Mammary epithelial cell (primary cell): ENCODE measurements around the gene ANXA6.
"Not testable (repeated sequence)": the region's sequence is repeated elsewhere in the genome, so short reads cannot be mapped to it uniquely, and the experiment has no call there.

ENCODE experiments used
- EZH2 ChIP-seq: IDR thresholded peaks from 2 replicates; pipeline ENCODE4 v1.6.1; 2012; ENCODE audit warnings: low read length, inconsistent platforms, borderline replicate concordance
- TF ChIP-seq, protein P1 (sequence below), 2 donors: IDR thresholded peaks in 1 of 2; conservative IDR thresholded peaks in 1 of 2; 2 replicates each; pipeline ENCODE4 v1.5.1; 2011 to 2012; ENCODE audit warnings: inconsistent platforms in 2 of 2, low read length in 2 of 2, mild to moderate bottlenecking in 2 of 2, control low read depth in 1 of 2, low read depth in 1 of 2; ENCODE audit not compliant: insufficient read depth in 1 of 2; ENCODE audit errors: extremely low read depth in 1 of 2

DNA sequence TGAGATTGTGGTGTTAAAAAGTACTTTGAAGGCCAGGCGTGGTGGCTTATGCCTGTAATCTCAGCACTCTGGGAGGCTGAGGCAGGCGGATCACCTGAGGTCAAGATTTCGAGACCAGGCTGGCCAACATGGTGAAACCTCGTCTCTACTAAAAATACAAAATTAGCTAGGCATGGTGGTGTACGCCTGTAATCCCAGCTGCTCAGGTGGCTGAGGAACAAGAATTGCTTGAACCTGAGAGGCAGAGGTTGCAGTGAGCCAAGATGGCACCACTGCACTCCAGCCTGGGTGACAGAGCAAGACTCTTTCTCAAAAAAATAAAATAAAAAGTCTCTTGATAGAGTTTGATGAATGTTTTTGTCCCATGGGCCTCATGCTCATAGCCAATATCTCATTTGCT is 18.7 kb upstream of the ANXA6 start:
- TF ChIP-seq, protein P1, sequence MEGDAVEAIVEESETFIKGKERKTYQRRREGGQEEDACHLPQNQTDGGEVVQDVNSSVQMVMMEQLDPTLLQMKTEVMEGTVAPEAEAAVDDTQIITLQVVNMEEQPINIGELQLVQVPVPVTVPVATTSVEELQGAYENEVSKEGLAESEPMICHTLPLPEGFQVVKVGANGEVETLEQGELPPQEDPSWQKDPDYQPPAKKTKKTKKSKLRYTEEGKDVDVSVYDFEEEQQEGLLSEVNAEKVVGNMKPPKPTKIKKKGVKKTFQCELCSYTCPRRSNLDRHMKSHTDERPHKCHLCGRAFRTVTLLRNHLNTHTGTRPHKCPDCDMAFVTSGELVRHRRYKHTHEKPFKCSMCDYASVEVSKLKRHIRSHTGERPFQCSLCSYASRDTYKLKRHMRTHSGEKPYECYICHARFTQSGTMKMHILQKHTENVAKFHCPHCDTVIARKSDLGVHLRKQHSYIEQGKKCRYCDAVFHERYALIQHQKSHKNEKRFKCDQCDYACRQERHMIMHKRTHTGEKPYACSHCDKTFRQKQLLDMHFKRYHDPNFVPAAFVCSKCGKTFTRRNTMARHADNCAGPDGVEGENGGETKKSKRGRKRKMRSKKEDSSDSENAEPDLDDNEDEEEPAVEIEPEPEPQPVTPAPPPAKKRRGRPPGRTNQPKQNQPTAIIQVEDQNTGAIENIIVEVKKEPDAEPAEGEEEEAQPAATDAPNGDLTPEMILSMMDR (conservative IDR thresholded peaks at IDR 0.05 in 1 of 2, IDR thresholded peaks at IDR 0.05 in 1 of 2; ENCODE audit: extremely low read depth in 1 of 2, insufficient read depth in 1 of 2, low read depth in 1 of 2, low read length in 2 of 2), result not testable (repeated sequence)
- TF ChIP-seq EZH2, result not testable (repeated sequence)
